Femur (tissue), 1 donor: Measurements from ENCODE around the gene ADGRL3.
"Not testable (repeated sequence)": the region's sequence is repeated elsewhere in the genome, so short reads cannot be mapped to it uniquely, and the experiment has no call there.

ENCODE experiments used
- DNase-seq: peaks from one replicate; pipeline ENCODE4 v3.0.0-alpha.2; 2017

The ADGRL3 gene

DNA sequence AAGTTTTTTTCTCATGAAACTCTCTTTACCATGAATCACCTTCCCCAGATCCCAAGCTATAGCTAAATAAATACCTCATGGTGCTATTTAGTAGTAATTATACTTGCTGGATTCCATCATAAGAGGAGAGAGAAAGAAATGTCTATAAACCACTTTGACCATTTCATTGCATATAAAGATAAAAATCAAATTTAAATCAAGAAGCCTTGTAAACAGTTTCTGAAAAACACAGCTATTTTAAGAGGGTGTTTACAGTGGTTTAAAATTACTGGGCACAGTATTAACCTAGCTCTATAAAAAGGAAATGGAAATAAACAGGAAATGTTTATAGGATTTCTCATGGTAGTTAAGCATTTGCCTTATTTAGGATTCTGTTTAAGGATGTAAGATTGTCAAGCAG, 637.9 kb downstream of the ADGRL3 start:
- DNase-seq = no peak

DNA sequence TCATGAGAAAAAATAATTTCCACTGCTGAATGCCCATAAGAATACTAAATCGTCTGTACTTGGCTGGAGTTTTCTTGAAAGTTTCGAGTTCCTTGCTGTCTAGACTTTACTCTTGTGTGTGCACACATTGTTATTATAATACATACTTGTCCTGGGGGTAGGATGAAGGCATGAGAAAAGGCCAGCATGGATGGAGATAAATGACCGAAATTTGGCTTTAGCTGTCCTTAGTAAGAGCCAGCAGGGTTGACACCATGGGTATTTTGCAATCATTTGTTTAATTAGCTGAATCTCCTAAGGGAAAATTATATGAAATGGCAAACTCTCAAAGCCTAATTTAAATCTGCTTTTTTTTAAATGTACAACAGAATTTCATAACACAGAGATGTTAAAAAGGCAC, 641.6 kb downstream of the ADGRL3 start:
- no peak for DNase-seq

DNA sequence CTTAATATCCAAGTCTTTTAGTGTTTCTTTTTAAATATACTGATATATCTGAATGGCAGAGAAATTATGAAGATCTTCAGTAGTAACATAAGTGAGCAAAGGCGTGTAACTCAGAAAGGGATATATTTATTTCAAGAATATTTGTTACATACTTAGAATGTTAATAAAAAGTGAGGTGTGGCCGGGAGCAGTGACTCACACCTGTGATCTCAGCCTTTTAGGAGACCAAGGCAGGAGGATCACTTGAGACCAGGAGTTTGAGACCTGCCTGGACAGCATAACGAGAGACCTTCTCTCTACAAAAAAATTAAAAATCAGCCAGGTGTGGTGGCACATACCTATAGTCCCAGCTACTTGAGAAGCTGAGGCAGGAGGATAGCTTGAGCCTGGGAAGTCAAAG, 651.0 kb downstream of the ADGRL3 start:
- DNase-seq = no peak

DNA sequence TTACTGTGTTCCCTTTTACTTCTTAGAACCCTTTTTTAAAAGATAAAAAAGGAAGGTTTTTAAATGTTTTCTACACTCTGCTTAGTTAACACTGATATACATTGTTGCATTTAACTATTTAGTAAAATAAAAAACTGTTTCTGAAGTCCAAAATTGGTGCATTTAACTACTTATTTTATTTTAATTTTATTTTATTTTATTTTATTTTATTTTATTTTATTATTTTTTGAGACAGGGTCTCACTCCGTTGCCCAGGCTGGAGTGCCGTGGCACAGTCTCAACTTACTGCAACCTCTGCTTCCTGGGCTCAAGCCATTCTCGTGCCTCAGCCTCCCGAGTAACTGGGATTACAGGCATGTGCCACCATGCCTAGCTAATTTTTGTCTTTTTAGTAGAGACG, 652.0 kb downstream of the ADGRL3 start:
- not testable (repeated sequence) for DNase-seq

DNA sequence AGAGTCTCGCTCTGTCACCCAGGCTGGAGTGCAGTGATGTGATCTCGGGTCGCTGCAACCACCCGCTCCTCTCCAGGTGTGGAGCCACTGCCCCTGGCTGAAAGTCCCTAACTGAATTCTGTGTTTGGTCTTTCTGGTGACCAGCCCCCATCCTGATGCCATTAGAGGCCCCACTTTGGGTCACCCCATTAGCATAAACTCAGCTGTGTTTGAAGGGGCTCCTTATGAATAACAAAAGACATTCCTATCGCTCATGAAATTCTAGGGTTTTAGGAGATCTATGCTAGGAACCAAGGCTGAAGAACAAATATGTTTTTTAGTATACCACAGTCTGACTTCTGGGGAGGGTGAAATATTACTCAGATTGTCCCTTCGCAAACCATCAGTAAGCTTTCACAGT, 652.9 kb downstream of the ADGRL3 start:
- DNase-seq = no peak

DNA sequence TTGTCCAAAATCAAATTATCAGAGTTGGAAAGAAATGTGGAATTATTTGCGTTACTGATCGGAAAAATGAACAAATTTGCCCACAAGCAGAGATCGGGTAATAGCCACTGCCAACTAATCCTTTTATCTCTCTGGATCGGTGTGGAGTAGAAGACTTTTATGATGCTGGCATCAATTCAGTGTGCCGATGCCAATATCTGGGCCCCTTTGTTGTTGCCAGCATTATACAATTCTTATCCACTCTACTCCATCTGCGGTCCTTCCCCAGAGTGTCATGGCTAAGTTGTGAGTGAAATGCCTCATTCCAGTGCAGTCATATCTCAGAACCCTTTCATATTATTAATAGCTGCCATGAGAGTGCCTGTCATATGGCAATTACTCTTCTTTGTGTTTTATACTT, 660.2 kb downstream of the ADGRL3 start:
- peak; percentile 36 for DNase-seq

DNA sequence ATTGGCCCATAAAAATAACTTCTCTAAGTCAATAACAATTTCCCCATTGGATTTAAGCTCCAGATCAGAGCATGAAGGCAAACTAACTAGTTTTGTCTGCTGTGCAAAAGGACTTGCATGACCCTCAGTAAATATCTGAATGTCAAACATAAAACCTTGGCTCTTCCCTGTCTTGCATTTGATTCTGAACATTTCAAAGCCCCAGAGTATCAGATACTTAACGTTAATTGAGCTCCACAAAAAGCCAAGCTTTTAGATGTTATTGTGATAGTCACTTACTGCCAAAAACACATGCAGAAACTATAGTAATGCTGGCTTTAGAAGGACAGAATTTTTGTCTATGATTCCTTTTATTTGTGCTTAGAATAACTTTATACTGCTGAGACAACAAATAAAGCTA, 664.2 kb downstream of the ADGRL3 start:
- no peak for DNase-seq

DNA sequence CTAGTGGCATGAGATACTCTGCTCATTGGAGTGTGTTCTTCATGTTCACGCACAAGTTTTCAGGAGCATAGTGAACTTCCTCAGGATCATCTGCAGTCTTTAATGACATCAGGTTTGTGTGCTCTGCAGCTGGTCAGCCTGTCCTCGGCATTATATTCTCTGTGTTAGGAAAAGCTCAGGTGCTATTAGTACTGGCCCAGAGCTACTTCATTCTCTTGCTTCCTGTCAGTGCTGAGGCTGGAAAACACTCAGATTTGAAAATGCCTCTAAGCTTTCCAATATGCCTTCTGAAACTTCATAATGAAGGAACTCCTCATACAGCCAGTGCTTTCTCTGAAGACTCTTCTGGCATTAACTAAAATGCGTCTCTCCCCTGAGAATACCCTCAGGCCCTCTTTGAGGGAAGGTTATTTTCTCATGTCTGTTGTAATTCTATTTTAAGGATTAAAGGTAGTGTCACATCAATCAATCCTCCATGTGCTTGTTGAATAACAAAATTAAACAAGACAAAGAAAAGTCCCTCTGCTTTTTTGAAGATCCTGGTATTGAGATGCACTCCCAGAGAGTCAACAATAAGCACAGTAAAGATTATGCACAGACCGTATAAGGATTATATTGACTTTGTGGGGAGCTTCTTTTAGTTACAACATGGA, 666.4 kb downstream of the ADGRL3 start:
- DNase-seq = no peak

DNA sequence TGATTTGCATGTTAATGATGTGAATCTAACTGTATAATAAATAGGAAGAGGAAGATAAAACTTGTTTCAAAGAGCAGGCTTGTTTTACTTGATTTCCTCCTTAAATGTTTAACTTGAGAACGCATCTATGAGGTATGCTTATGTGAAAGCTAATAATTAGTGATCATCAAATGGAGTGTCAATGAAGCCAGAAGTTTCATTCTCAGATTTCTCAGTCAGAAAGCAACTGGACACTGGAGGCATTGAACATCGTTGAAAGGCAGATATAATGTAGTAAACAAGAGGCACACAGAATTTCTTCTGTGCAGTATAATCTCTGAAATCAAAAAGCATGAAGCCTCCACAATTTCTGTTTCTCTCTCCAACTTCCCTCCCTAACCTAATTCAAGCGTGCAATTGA, 672.9 kb downstream of the ADGRL3 start:
- no peak for DNase-seq

DNA sequence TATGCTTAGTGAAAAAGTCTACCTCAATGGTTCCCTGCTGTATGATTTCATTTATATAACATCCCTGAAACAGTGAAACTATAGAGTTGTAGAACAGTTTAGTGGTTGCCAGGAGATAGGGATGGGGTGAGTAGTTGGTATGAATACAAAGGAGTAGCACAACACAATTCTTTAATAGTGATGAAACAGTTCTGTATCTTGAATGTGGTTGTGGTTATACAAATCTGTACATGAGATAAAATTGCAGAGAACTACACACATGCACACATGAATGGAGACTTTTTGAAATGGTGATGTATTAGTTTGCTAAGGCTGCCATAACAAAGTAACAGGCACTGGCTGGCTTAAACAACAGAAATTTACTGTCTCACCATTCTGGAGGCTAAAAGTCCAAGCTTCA, 677.1 kb downstream of the ADGRL3 start:
- no peak for DNase-seq

DNA sequence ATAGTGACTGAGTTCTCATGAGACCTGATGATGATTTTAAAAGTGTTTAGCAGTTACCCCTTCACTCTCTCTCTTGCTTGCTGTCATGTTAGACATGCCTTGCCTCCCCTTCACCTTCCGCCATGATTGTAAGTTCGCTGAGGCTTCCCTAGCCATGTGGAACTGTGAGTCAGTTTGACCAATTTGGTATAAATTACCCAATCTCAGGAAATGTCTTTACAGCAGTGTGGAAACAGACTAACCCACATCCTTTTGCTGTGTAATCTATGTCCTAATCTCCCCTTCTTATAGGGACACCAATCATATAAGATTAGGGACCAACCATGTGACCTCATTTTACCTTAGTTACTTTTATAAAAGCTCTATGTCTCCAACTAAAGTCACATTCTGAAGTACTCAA, 677.8 kb downstream of the ADGRL3 start:
- DNase-seq = no peak

DNA sequence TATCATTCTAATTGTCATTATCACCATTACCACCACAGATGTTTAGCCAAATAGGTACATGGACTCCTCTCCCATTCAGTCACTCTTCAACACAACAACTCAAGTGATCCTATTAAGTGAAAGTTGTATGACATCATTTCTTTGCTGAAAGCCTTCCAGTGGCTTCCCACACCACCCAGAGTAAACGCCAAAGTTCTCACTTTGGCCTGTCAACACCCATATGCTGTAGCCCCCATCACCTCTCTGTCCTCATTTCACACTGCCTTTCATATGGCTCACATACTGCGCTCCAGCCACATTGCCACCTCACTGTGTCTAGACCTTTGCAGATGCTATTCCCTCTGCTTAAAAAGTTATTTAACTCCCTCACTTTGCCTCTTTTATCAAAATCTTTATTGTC, 682.3 kb downstream of the ADGRL3 start:
- no peak for DNase-seq

DNA sequence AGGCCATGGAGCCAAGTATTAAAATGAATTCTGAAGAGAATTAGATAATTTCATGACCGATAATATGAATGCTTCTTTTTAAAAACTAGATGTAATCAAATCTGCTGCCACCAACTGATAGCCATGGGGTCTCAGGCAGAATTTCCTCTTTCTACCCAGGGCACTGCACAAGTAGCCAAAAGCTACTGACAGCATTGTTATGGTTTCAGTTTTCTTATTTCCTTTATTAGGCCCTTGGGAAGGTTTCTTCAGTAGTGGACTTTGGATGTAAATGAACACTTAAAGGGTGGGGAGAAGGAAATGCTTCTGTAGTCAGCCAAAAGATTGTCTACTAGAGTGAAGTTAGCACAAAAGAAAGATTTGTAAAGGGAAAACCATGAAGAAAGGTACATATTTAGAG, 686.0 kb downstream of the ADGRL3 start:
- DNase-seq = no peak

DNA sequence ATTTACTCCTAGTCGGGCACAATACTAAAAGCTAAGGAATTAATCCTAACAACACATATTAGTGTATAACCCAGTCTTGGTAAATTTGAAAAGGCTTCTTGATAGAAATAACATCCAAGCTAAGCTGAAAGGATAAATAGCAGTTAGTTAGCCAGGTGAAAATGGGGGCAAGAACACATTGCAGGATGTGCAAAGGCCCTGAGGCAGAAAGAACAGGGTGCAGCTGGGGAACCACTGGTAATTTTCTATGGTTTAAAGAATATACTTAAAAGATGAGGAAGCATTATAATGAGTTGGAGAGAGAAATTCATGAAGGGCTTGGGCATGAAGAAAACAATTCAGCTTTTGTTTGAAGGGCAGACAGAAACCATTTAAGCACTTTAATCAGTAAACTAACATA, 689.0 kb downstream of the ADGRL3 start:
- no peak for DNase-seq

DNA sequence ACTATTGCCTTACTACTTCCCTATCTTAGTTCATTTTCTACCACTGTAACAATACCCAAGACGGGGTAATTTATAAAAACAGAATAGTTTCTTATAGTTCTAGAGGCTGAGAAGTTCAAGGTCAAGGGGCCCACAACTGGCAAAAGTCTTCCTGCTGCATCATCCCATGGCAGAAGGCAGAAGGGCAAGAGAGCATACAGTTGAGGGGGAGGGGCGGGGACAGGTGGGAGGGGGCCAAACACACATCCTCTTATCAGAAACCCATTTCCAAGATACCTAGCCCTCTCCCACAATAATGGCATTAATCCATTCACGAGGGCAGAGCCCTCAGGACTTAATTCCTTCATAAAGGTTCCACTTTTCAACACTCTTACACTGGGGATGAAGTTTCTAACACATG, 690.2 kb downstream of the ADGRL3 start:
- DNase-seq = no peak

DNA sequence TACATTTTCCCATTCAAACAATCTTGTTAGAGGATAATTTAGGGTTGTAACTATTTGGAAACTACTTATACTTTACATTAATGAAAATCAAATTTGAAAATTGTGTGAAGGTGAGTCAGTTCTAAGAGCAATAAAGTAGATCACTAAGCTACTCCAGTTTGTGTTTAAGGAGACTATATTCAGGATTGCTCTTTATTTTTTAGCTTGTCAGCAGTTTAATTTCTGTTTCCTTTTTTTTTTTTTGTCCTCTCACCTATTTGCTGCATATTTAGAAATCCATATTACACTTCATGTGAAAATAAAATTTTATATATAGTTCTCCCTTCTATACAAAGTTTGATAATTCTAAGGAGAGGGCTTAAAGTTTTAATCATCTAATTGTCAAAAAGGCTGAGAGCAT, 691.8 kb downstream of the ADGRL3 start:
- no peak for DNase-seq

DNA sequence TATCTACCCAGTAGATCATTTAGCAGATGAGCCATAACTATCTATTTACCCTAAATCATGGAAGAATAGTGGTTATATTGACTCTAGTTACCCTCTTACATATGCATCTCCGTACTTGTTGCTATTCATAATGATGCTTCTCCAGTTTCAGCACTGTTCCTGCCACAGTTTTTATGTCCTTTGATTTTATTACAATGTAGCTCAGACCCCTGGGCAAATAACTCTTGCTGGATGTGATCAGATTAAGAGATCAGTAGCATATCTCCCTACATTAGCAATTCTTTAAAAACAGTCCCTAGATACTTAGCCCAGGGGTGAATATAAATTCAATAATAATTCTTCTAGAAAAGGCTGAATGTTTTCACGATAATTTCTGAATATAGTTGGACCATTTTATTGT, 696.5 kb downstream of the ADGRL3 start:
- DNase-seq = no peak

DNA sequence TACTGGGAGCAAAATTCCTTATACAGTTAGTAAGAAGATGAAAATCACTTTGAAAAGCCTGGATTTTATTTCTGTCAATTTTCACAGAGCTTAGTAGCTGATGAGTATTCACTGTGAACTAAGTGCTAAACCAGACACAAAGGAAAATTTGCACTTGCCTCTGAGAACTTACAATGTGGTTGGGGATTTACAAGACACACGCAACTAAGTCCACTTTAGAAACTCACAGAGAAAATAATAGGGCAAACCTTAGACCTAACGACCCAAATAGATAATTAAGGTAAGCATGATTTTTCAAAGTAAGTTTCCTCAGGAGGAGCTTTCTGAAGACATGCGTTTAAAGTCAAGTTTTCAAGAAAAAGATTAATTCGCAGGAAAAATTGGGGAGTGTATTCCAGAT, 708.9 kb downstream of the ADGRL3 start:
- no peak for DNase-seq

DNA sequence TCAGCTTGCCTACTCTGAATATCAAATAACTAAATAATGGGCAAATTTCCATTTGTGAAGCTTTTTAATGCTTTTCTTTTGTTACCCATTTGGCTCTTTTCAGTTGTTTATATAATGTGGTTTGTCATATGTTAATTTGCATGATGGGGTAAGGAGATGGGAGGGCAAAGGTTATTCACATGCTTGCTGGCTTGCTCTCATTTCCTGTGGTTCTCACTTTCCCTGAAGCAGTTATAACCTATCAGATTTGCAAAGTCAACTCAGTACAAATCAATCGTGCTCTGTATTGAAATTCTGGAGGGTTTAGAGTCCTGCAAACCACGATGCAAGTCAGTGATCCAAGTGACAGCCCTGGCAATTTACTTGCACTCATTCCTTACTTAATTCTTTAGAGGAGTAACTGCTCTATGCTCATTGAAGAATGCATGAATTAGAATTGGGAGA, 711.2 kb downstream of the ADGRL3 start:
- DNase-seq = no peak

DNA sequence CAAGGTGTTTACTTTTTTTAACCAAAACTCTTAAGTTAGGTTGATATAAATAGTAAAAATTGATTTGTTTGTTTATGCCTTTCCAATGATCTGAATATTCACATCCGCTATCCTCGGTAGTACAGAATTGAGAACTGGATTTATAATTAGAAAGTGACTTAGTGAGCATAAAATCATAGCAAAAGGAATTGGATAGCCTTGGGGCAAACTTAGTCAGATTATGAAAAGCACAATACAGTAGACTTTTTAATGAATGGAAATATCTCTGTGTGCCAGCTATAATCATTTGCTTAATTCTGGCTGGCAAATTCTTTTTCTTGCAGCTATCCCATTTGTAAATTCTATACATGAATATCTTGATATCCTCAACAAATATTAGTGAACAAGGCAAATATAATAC, 713.5 kb downstream of the ADGRL3 start:
- no peak for DNase-seq

DNA sequence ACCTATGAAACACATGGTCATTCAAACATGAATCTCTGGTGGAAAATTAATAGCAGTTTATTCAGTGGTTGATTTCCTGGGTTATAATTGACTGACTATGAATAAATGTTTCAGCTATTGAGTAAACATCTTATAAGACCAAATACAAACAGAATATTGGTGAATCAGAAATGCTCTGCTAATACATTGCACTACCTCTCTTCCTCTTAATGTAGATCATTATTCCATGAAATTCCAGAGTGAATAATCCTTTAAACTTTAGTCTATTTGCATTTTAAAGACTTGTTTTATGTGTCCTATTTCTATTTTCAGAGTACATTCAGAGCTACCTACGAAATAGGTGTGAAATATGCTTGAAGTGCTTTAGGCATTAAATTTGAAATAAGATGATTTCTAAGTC, 715.4 kb downstream of the ADGRL3 start:
- DNase-seq = no peak

DNA sequence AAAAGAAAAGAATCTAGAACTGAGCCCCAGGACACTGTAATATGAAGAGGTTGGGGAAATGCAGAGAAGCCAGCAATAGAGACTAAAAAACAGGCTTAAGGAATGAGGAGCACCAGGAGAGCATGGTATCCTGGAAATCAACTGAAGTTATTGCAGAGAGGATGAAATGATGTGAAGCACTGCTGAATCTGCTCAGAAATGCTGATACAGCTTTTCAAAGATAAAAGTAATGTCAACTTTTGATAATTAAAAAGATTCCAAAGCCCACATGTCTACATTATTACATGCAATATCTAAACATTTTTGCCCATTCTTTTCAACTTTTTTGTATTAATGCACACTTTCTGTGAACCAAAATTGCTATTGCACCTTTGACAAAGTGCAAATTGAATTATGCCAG, 718.4 kb downstream of the ADGRL3 start:
- DNase-seq = no peak

DNA sequence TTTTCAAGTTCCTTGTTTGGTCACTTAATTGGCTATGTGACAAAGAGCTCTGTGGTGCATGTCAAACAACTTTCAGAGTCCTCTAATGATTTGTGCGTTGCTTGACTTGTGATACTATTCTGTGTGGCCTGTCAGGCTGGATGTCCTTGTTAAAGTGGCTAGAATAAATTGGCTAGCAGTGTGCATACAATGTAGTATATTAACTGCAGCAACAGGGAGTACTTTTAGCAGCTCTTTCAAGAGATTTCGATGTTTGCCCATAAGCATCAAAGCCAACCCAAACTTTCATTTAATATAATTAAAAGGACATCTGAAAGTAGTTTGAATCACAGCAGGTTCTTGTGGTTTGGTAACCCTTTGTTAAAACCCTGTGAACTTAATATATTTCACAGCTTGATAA, 718.9 kb downstream of the ADGRL3 start:
- DNase-seq = no peak

DNA sequence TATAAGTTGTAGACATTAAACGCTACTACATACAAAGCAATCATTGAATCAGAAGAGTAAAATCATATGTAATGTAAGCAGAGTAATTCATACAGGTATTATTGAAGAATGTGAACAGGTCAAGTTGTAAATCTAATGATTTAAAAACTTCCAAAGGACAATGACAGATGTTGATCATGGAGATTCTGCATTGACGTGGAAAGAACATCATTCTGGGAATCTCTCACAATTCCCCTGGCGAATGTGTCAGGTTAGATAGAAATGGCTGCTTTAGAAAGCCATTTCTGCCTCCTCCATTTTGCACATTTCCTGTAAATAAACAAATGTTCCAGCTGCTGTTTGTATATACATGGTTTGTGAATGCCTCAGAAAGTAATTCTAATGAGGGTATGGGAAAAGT, 719.4 kb downstream of the ADGRL3 start:
- DNase-seq = no peak

DNA sequence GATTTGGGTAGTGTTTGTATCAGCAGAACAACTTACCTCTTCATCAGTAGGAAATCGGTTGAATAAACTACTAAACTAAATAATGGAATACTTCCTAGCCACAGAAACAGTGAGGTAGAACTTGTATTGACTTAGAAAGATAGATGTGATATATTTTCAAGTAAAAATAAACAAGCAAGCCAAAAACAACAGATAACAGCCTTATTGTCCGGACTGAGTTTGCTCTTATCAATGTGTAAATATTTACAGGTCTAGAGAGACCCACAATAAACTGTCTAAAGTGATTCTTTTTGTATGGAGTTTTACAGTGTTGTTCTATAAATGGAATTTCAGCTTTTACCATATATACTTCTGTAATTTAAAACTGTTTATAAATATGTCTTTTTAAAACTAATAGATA, 721.8 kb downstream of the ADGRL3 start:
- no peak for DNase-seq

DNA sequence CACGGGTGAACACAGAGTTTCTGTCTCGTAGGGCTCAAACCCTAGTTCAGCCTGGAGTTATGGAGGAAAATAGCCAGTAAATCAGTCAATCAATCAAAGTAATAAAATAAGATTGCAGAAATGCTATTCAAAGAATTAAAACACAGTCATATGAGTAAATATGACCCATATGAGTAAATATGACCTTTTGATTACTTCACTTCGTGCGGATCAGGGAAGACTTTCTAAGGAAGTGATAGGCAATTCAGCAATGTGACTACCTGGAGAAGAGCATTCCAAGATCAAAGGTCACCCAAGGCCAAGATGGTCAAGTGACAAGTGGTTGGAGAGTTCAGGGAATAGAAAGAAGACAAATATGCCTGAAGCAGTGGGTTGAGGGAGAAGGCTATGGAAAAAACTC, 722.6 kb downstream of the ADGRL3 start:
- DNase-seq = no peak
